Measurements from ENCODE around the gene GALNT14. TPM values are rescaled to one million over a fixed set of nuclear protein-coding genes. Genes with fewer than 3 reads are reported as not detected.
A peak's percentile ranks its signal among the peaks of the same experiment; 100 is the strongest.

GALNT14 gene
- total RNA-seq, 1 experiment from 2014 or later: not detected

DNA sequence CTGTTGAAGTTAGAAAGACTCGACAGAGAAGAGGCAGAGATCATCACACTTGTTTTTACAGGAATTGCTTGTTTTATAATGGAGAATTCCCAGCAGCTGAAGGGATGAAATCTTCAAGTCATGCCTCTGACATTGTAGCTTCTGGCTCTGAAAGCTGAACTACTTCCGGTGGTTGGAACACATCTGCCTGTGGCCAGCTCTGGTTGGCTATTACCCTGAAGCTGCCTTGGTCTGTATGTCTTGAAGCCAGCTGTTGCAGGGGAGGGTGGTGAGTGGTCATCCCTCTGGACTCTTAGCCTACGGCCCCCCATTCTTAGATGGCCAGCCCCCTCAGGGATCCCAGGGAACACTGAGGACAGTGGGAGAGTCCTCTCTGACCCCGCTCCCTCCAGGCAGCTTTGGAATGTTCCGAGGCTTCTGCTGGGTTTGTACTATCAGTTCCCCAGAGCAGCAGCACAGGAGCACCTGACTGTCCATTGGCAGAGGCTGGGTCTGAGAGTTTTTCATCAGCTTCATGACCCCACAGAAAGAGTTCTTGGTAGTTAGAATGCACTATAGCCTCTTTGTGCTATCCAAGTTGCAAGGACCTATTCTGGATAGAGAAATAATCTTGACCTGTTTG lies 243.6 kb downstream of the GALNT14 start:
- no peak for DNase-seq (ENCODE audit: low spot score)
- in situ Hi-C loops (cut with HindIII; ENCODE audit: low sequenced_read_pairs): no loop called here

DNA sequence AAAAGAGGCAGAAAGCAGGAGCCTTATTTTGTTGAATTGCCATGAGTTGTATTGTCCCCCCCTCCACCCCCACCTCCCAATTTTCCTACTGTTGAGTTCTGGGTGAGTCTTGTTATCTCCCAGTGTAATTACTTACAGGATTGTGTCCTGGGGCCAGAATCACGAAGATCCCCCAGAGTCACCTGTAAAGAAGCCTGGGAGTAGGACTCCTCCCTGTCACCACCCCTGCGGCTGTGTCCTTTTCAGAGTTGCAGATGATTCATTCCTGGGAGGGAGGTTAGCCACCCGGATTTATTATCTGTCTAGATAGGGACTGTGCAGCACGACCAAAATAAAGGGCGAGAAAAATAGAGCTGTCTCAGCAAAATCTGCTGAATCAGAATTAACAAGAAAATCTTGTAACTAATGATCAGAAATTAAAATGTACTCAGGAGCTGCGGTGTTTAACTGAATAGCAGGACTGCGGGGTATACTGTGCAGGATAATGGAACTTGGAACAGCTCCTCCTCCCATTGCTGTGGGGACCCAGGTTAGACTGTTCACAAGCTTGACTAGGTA lies 249.3 kb downstream of the GALNT14 start:
- no peak for DNase-seq (ENCODE audit: low spot score)
- in situ Hi-C loops (cut with HindIII; ENCODE audit: low sequenced_read_pairs): no loop called here

DNA sequence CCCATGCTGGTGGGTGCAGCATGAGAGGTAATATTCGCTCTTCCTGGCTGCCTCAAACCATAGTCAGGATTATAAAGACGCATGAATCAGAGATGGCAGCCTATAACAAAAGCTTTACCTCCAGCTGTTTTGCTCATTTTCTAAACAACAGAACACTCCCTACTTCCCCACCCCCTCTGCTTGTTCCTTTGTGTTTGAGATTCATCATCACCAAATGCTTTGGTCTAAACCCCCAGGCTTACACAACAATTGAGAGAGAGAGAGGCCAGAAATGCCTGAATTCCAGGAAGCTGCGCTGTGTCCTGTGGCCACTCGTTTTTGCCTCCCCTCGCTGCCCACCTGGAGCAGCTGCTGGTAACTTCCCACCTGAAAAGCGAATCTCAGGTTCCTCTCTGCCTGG lies 252.2 kb downstream of the GALNT14 start:
- no peak for DNase-seq (ENCODE audit: low spot score)
- in situ Hi-C loops (cut with HindIII; ENCODE audit: low sequenced_read_pairs): no loop called here

GRCh38 chr2:30883822-30884221 lies 254.4 kb downstream of the GALNT14 start:
- no peak for DNase-seq (ENCODE audit: low spot score)
- in situ Hi-C loops (cut with HindIII; ENCODE audit: low sequenced_read_pairs): no loop called here

DNA sequence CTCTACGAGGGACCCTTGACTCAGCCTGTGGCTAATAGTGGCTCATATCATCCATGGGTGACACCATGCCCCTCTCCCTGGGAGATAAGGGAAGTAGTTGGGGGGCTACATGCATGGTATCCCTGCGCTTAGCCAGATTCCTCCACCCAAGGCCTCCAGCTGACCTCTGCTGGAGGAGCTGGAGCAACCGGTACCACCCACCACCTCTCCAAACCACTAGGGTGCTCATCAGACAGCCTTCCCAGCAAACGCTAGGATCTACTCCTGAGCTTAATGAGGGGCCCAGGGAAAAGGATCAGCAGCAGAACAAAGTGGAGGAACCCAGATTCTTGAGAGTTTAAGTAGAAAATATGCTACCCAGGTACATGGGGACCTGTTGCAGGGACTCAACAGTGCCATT lies 255.1 kb downstream of the GALNT14 start:
- DNase-seq (ENCODE audit: low spot score): no peak
- in situ Hi-C loops (cut with HindIII; ENCODE audit: low sequenced_read_pairs): no loop called here

- in situ Hi-C loops (cut with HindIII; ENCODE audit: low sequenced_read_pairs): no loop called here
- no peak for DNase-seq (ENCODE audit: low spot score)
Measured at GRCh38 chr2:30880516-30880915, 257.7 kb downstream of the GALNT14 start.

DNA sequence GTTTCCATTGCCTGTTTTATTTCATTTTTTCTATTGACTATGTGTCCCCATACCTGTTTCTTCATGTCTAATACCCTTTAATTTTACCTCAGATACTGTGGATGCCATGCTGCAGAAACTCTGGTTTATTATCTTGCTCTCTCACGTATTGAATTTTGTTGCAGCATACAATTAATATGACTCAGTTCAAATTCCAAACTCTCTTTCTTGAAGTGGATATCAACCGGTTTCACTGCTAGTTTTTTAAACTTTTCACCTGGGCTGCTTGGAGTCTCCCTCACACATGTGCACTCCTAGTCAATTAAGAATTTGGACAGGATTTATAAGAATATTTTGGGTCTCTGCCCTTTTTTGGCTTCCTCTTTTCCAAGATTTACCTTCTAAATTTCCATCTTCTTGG lies 260.4 kb downstream of the GALNT14 start:
- DNase-seq (ENCODE audit: low spot score): no peak
- in situ Hi-C loops (cut with HindIII; ENCODE audit: low sequenced_read_pairs): no loop called here

GRCh38 chr2:30872797-30873196 lies 265.4 kb downstream of the GALNT14 start:
- in situ Hi-C loops (cut with HindIII; ENCODE audit: low sequenced_read_pairs): no loop called here
- DNase-seq (ENCODE audit: low spot score): no peak

DNA sequence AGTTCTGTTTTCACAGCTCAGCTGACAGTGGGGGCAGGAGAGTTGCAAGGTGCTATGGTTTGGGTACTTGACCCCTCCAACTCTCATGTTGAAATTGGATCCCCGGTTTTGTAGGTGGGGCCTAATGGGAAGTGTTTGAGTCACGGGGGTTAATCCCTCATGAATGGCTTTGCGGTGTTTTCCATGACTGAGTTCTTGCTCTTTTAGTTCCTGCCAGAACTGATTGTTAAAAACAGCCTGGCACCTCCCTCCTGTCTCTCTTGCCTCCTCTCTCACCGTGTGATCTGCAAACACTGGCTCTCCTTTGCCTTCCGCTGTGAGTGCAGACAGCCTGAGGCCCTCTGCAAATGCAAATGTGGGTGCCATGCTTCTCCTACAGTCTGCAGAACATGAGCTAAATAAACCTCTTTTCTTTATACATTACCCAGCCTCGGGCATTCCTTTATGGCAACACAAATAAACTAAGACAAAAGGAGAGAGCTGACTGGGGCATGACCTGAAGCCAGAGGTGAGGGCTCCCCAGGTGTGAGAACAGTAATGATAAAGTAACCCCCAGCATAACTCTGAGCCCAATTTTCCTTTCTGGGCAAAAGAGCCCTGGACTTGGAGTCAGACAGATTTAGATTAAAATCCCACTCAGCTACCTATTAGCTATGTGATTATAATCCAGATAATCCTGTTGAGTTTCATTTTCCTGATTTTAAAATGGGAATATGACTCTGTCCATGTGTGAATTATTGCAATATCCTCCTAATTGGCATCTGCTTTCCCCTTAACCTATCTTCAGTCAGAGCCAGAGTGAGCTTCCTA lies 266.1 kb downstream of the GALNT14 start:
- in situ Hi-C loops (cut with HindIII; ENCODE audit: low sequenced_read_pairs): no loop called here
- no peak for DNase-seq (ENCODE audit: low spot score)

DNA sequence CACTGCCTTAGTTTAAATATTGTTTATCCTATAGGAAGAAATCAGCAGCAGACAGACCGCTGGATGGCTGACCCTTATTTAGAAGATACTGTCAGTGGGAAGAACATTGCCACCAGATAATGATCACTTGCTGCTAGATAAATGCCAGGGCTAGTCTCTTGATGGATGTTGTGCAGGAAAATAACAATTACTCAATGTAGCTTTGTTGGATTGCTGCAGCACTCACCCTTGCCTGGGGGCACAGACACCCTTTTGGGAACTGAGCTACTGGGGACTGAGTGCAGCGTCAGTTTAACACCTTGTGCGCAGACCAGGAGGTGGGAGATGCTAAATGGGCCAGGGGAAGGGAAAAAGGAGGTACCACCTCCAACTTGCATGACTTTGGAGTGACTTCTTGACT lies 266.8 kb downstream of the GALNT14 start:
- in situ Hi-C loops (cut with HindIII; ENCODE audit: low sequenced_read_pairs): no loop called here

GRCh38 chr2:30869988-30870387 lies 268.3 kb downstream of the GALNT14 start:
- in situ Hi-C loops (cut with HindIII; ENCODE audit: low sequenced_read_pairs): no loop called here
- DNase-seq (ENCODE audit: low spot score): no peak

More for the DNA sequence above, 266.8 kb downstream of the GALNT14 start:
- no peak for DNase-seq (ENCODE audit: low spot score)

GRCh38 chr2:30867385-30867784 lies 270.9 kb downstream of the GALNT14 start:
- DNase-seq (ENCODE audit: low spot score): no peak
- in situ Hi-C loops (cut with HindIII; ENCODE audit: low sequenced_read_pairs): no loop called here

DNA sequence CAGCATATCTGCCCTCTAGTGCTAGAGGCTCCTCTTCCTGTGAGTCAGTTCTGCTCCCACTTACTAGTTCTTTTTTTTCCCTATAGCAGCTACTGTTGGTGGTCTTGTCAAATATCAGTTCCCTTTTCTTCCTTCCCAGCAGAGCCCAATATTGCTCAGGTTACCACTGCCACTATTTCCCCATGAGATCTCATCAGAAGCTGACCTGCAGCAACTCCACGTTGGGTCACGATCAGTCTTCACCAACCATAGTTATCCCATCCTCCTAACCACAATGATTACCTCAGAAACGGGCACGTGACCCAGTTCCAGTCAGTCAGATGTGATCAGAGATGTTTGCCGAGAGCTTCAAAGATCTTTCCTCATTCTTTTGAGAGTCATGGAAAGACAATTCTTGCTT lies 271.3 kb downstream of the GALNT14 start:
- in situ Hi-C loops (cut with HindIII; ENCODE audit: low sequenced_read_pairs): no loop called here
- no peak for DNase-seq (ENCODE audit: low spot score)

DNA sequence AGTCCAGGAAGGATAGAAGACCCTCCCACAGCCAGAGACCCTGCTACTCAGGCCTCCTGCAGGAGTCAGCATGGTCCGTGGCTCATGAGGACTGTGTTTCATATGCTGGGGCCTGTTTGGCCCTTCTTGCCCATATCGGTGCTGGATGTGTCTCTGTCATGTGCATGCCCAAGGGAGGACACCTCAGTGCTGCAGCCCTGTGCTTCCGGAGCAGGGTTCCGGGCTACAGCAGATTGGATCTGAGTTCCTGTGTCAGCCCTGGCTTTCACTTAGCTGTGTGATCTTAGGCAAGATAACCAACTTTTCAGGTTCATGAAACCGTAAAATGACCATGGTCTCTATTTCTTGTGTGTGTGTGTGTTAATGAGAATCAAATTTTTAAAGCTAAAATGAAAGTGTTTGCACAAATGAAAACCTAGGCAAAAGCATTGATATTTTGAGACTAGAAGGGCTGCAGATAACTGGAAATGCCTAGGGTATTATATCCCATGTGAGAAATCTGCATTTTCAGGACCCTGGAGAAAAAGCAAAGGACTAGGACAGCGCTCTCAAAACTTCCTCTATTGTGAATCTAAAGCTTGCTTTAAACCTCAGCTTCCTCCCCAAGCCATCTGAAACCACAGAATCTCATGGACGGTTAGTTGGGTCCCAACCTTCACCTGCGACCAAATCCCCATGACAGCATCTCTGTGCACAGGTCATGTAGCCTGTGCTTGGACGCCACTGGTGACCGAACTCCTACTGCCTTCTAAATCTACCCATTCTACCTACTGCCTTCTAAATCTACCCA lies 272.2 kb downstream of the GALNT14 start:
- no peak for DNase-seq (ENCODE audit: low spot score)
- in situ Hi-C loops (cut with HindIII; ENCODE audit: low sequenced_read_pairs): no loop called here

- in situ Hi-C loops (cut with HindIII; ENCODE audit: low sequenced_read_pairs): no loop called here
- no peak for DNase-seq (ENCODE audit: low spot score)
Measured at GRCh38 chr2:30865243-30865642, 273.0 kb downstream of the GALNT14 start.

DNA sequence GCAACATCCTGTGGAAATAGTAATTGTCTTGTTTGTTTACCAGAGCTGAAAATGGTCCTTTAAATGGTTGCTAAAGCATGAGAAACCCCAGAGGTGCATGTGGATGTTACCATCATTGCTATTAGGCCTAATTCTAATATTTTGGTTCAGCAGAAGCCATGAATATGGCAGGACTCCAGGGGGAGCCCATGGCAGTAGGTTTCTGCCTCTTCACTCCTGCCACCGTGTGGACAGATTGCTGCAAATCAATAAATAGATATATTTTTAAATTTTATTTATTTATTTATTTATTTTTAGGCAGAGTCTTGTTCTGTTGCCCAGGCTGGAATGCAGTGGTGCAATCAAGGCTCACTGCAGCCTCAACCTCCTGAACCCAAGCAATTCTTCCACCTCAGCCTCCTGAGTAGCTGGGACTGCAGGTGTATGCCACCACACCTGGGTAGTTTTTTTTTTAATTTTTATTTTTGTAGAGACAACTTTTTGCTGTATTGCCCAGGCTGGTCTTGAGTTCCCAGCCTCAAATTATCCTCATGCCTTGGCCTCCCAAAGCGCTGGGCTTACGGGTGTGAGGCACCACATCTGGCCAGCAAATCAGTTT lies 276.1 kb downstream of the GALNT14 start:
- peak; percentile 32 for DNase-seq (ENCODE audit: low spot score)
- in situ Hi-C loops (cut with HindIII; ENCODE audit: low sequenced_read_pairs): no loop called here

- in situ Hi-C loops (cut with HindIII; ENCODE audit: low sequenced_read_pairs): no loop called here
- DNase-seq (ENCODE audit: low spot score): no peak
Measured at GRCh38 chr2:30860726-30861125, 277.5 kb downstream of the GALNT14 start.
